ENCODE results near the gene RAB3GAP2. TPM values are rescaled to one million over a fixed set of nuclear protein-coding genes. Genes with fewer than 3 reads are reported as not detected.
"Not testable (repeated sequence)": the region's sequence is repeated elsewhere in the genome, so short reads cannot be mapped to it uniquely, and the experiment has no call there.

Gene RAB3GAP2
- total RNA-seq, 2 donors from 2014 or later, result 13.9 to 15.1 TPM

DNA sequence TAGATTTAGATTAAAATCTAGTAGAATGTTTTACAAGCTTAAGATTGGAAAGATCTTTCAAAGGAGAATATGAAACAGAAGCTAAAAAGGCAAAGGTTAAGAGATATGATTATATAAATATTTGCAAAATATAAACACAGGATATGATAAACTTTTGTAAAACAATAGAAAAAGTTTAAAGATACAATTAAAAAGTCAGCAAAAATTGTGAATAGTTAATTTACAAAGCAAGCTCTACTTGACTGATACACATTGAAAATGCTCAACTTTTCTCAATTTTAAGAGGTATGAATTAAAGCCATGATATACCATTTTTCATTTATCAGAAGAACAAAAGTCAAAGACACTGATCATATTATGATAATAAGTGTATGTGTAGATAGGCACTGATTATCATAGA is 21.0 kb downstream of the RAB3GAP2 start:
- DNase-seq (ENCODE audit: low spot score), result no peak
- peaks cover 3 to 12% of the 10 kb centered on the region in 2 donors for H3K9me3 ChIP-seq
- H3K27ac ChIP-seq, result no peak overlapping the region
- H3K27me3 ChIP-seq, result no peaks in the 10 kb centered on the region
- H3K36me3 ChIP-seq, result peaks cover 13% of the 10 kb centered on the region
- TF ChIP-seq, protein P1, sequence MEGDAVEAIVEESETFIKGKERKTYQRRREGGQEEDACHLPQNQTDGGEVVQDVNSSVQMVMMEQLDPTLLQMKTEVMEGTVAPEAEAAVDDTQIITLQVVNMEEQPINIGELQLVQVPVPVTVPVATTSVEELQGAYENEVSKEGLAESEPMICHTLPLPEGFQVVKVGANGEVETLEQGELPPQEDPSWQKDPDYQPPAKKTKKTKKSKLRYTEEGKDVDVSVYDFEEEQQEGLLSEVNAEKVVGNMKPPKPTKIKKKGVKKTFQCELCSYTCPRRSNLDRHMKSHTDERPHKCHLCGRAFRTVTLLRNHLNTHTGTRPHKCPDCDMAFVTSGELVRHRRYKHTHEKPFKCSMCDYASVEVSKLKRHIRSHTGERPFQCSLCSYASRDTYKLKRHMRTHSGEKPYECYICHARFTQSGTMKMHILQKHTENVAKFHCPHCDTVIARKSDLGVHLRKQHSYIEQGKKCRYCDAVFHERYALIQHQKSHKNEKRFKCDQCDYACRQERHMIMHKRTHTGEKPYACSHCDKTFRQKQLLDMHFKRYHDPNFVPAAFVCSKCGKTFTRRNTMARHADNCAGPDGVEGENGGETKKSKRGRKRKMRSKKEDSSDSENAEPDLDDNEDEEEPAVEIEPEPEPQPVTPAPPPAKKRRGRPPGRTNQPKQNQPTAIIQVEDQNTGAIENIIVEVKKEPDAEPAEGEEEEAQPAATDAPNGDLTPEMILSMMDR (IDR thresholded peaks at IDR 0.05), result no peak
- H3K4me3 ChIP-seq, result no peak overlapping the region
- no peaks in the 10 kb centered on the region for H3K4me1 ChIP-seq

DNA sequence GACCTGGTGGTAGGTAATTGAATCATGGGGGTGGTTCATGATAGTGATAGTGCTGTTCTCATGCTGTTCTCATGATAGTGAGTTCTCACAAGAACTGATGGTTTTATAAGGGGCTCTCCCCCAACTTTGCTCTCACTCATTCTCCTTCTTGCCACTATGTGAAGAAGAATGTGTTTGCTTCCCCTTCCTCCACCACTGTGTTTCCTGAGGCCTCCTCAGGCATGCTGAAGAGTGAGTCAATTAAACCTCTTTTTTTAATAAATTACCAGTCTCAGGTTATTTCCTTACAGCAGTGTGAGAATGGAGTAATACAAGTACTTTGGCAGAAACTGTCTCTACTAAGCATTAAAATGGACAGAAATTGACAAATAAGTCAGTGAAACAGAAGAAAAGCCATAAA is 21.6 kb downstream of the RAB3GAP2 start:
- DNase-seq (ENCODE audit: low spot score), result no peak
- H3K36me3 ChIP-seq, result peaks cover 13% of the 10 kb centered on the region
- H3K4me3 ChIP-seq, result no peak overlapping the region

DNA sequence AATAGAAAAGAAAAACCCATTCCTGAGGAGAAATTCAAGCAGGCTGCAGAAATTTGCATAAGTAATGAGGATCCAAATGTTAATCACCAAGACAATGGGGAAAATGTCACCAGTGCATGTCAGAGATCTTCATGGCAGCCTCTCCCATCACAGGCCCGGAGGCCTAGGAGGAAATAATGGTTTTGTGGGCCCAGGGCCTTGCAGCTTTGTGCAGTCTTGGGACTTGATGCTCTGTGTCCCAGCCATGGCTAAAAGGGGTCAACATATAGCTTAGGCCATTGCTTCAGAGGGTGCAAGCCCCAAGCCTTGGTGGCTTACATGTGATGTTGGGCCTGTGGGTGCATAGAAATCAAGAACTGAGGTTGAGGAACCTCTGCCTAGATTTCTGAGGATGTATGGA is 22.7 kb downstream of the RAB3GAP2 start:
- no peaks in the 10 kb centered on the region for H3K4me1 ChIP-seq
- no peaks in the 10 kb centered on the region for H3K27me3 ChIP-seq
- peaks cover 13% of the 10 kb centered on the region for H3K36me3 ChIP-seq
- H3K27ac ChIP-seq, result no peak overlapping the region
- DNase-seq (ENCODE audit: low spot score), result no peak
- TF ChIP-seq, protein P1 (IDR thresholded peaks at IDR 0.05), result no peak
- no peak overlapping the region for H3K4me3 ChIP-seq
- H3K9me3 ChIP-seq, result peaks cover 3 to 12% of the 10 kb centered on the region in 2 donors

More for the DNA sequence above, 21.6 kb downstream of the RAB3GAP2 start:
- H3K27me3 ChIP-seq, result no peaks in the 10 kb centered on the region
- H3K9me3 ChIP-seq, result peaks cover 3 to 12% of the 10 kb centered on the region in 2 donors
- TF ChIP-seq, protein P1 (IDR thresholded peaks at IDR 0.05), result no peak
- no peaks in the 10 kb centered on the region for H3K4me1 ChIP-seq
- no peak overlapping the region for H3K27ac ChIP-seq

DNA sequence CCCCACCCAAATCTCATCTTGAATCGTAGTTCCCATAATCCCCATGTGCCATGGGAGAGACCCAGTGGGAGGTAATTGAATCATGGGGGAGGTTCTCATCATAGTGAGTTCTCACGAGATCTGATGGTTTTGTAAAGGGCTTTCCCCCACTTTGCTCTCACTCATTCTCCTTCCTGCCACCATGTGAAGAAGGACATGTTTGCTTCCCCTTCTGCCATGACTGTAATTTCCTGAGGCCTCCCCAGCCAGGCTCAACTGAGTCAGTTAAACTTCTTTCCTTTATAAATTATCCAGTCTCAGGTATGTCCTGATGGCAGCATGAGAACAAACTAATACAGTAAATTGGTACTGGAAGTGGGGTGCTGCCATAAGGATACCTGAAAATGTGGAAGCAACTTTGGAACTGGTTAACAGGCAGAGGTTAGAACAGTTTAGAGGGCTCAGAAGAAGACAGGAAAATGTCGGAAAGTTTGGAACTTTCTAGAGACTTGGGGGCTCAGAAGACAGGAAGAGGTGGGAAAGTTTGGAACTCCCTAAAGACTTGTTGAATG is 23.5 kb downstream of the RAB3GAP2 start:
- not testable (repeated sequence) for H3K27ac ChIP-seq; H3K4me1 ChIP-seq; DNase-seq (ENCODE audit: low spot score); H3K27me3 ChIP-seq; H3K4me3 ChIP-seq
- peaks cover 3 to 12% of the 10 kb centered on the region in 2 donors for H3K9me3 ChIP-seq
- H3K36me3 ChIP-seq, result peaks cover 13% of the 10 kb centered on the region

DNA sequence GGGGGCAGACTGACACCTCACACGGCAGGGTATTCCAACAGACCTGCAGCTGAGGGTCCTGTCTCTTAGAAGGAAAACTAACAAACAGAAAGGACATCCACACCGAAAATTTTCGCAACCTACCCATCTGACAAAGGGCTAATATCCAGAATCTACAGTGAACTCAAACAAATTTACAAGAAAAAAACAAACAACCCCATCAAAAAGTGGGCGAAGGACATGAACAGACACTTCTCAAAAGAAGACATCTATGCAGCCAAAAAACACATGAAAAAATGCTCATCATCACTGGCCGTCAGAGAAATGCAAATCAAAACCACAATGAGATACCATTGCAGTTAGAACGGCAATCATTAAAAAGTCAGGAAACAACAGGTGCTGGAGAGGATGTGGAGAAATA is 26.4 kb downstream of the RAB3GAP2 start:
- peaks cover 3 to 12% of the 10 kb centered on the region in 2 donors for H3K9me3 ChIP-seq
- not testable (repeated sequence) for H3K4me3 ChIP-seq; H3K36me3 ChIP-seq; DNase-seq (ENCODE audit: low spot score); H3K27ac ChIP-seq; H3K4me1 ChIP-seq; H3K27me3 ChIP-seq

DNA sequence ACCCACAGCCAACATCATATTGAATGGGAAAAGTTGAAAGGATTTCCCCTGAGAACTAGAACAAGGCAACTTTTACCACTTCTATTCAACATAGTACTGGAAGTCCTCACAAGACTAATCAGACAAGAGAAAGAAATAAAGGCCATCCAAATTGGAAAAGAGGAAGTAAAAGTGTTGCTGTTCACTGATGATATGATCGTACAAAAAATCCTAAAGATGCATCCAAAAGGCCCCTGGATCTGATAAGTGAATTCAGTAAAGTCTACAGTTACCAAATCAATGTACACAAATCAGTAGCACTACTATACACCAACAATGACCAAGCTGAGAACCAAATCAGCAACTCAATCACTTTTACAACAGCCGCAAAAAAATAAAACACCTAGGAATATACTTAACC is 28.3 kb downstream of the RAB3GAP2 start:
- DNase-seq (ENCODE audit: low spot score), result no peak
- Histone ChIP-seq H3K36me3 (no peaks in the 10 kb centered on the region), H3K9me3 (peaks cover 0 to 2% of the 10 kb centered on the region in 2 donors), H3K4me1 (no peaks in the 10 kb centered on the region), H3K27ac (no peak overlapping the region), H3K4me3 (no peak overlapping the region), H3K27me3 (no peaks in the 10 kb centered on the region)
- TF ChIP-seq, protein P1 (IDR thresholded peaks at IDR 0.05), result no peak

DNA sequence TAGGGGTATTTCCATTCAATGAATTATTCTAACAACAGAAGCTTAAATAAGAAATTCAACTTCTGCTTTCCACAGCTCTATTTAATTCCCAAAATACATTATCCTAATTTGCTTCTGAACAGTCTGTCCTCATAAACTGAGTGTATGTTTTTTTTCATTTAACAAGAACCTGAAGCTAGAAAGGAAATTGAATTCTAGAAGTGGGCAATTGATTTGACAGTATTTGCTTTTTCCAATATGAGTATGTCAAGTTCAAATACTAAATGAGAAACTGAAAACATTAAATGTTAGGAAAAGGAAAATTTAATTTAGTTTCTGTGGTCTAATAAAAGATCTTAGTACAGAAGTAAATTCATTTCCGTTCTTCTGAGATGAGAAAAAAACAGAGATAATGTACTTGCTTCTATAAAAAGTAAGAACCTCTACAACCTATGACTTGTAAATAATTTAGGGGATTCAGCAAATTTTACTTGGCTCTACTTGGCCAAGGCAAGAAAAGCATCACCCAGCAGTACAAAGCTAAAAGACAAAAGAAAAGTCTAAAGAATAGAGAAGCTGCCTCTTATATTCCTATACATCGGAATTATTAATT is 31.1 kb downstream of the RAB3GAP2 start:
- Histone ChIP-seq H3K4me1 (no peaks in the 10 kb centered on the region), H3K27me3 (no peaks in the 10 kb centered on the region), H3K9me3 (no peaks in the 10 kb centered on the region), H3K4me3 (no peak overlapping the region), H3K36me3 (no peaks in the 10 kb centered on the region), H3K27ac (no peak overlapping the region)
- DNase-seq (ENCODE audit: low spot score), result no peak
- TF ChIP-seq, protein P1 (IDR thresholded peaks at IDR 0.05), result no peak

Data from right atrium auricular region (tissue), 2 donors.